T47D (cell line): ENCODE results near the gene CELSR1.

Experiments
- DNase-seq, 2 experiments: peaks; one replicate each; pipeline versions ENCODE4 v3.0.0 to v3.0.0-alpha.2; 2011 to 2012; ENCODE audit warnings: low read depth in 1 of 2, low spot score in 1 of 2
- JUND ChIP-seq: IDR thresholded peaks from 2 replicates; pipeline ENCODE4 v1.6.1; 2012; ENCODE audit warnings: low read depth
- in situ Hi-C: cut with HindIII; loops from 2 replicates; pipeline ENCODE4 v1.10.0; 2016; ENCODE audit warnings: low sequenced_read_pairs, low pct_unique_long_range_greater_than_20kb

The CELSR1 gene

GRCh38 chr22:46469711-46470110 lies 67.7 kb downstream of the CELSR1 start:
- in situ Hi-C loops: no loop called here
- peak; percentile 55 to 98 for DNase-seq
- peak; percentile 30; the same call in 1 of the 2 replicates for TF ChIP-seq JUND

GRCh38 chr22:46467006-46467405 lies 70.4 kb downstream of the CELSR1 start:
- DNase-seq: peak in 1 of 2 experiments; percentile 47
- in situ Hi-C loops: no loop called here
- no peak for TF ChIP-seq JUND

- TF ChIP-seq JUND: no peak
- no peak for DNase-seq
- in situ Hi-C loops: no loop called here
Measured at GRCh38 chr22:46466255-46466676, 71.2 kb downstream of the CELSR1 start.

GRCh38 chr22:46465793-46466192 lies 71.6 kb downstream of the CELSR1 start:
- in situ Hi-C loops: no loop called here
- no peak for TF ChIP-seq JUND

GRCh38 chr22:46465345-46465720 lies 72.1 kb downstream of the CELSR1 start:
- DNase-seq: peak in 1 of 2 experiments; percentile 42
- TF ChIP-seq JUND: no peak

More at GRCh38 chr22:46465793-46466192, 71.6 kb downstream of the CELSR1 start:
- DNase-seq: peak; percentile 71 to 96

GRCh38 chr22:46464701-46465344 lies 72.6 kb downstream of the CELSR1 start:
- DNase-seq: no peak
- in situ Hi-C loops: no loop called here
- TF ChIP-seq JUND: no peak

More at GRCh38 chr22:46465345-46465720, 72.1 kb downstream of the CELSR1 start:
- in situ Hi-C loops: no loop called here

GRCh38 chr22:46464296-46464695 lies 73.1 kb downstream of the CELSR1 start:
- no peak for TF ChIP-seq JUND
- in situ Hi-C loops: no loop called here
- no peak for DNase-seq

GRCh38 chr22:46463435-46464227 lies 73.8 kb downstream of the CELSR1 start:
- in situ Hi-C loops: no loop called here
- DNase-seq: no peak
- no peak for TF ChIP-seq JUND

- no peak for TF ChIP-seq JUND
- in situ Hi-C loops: no loop called here
- DNase-seq: no peak
Measured at GRCh38 chr22:46462726-46463371, 74.6 kb downstream of the CELSR1 start.

GRCh38 chr22:46461566-46462180 lies 75.7 kb downstream of the CELSR1 start:
- no peak for TF ChIP-seq JUND
- DNase-seq: no peak
- in situ Hi-C loops: no loop called here

- in situ Hi-C loops: no loop called here
- TF ChIP-seq JUND: no peak
- no peak for DNase-seq
Measured at GRCh38 chr22:46460857-46461256, 76.6 kb downstream of the CELSR1 start.

GRCh38 chr22:46459347-46460065 lies 77.9 kb downstream of the CELSR1 start:
- DNase-seq: no peak
- in situ Hi-C loops: no loop called here
- TF ChIP-seq JUND: no peak

- no peak for DNase-seq
- TF ChIP-seq JUND: no peak
- in situ Hi-C loops: no loop called here
Measured at GRCh38 chr22:46458525-46458924, 78.9 kb downstream of the CELSR1 start.
